WTC11 (cell line): ENCODE measurements around the gene PCDH10. TPM values are rescaled to one million over a fixed set of nuclear protein-coding genes. Genes with fewer than 3 reads are reported as not detected.

Experiments
- ATAC-seq: fragments of 200-7000 bp; cut with Tn5 transposase; 2 replicates; pipeline ENCODE4 v1.10.0; 2021; ENCODE audit warnings: mild to moderate bottlenecking, moderate library complexity
- CTCF ChIA-PET: fragments of 300-600 bp; sonication (Branson Sonifier 250); formaldehyde crosslinking; loops from one replicate; lab custom pipeline; 2021; ENCODE audit warnings: antibody characterized with exemption; lab: Charles Lee
- POLR2A ChIA-PET: fragments of 350-600 bp; sonication (Branson Sonifier 250); formaldehyde crosslinking; loops from one replicate; lab custom pipeline; 2021; ENCODE audit warnings: antibody characterized with exemption; lab: Charles Lee
- DNase-seq: peaks from one replicate; pipeline ENCODE4 v3.0.0; 2021; ENCODE audit warnings: low spot score
- H3K27ac Mint-ChIP-seq: 2 replicates; pipeline ENCODE4 v1.8.0; 2021; ENCODE audit warnings: mixed read lengths
- H3K27me3 Mint-ChIP-seq: 2 replicates; pipeline ENCODE4 v1.8.0; 2021; ENCODE audit warnings: low read depth, mild to moderate bottlenecking, moderate library complexity, mixed read lengths
- H3K36me3 Mint-ChIP-seq: 2 replicates; pipeline ENCODE4 v1.8.0; 2021; ENCODE audit warnings: mixed read lengths
- H3K4me1 Mint-ChIP-seq: 2 replicates; pipeline ENCODE4 v1.8.0; 2022; ENCODE audit warnings: mixed read lengths
- H3K4me3 Mint-ChIP-seq: 2 replicates; pipeline ENCODE4 v1.8.0; 2021; ENCODE audit warnings: mild to moderate bottlenecking, moderate library complexity, mixed read lengths
- H3K9me3 Mint-ChIP-seq: 2 replicates; pipeline ENCODE4 v1.8.0; 2021; ENCODE audit warnings: mixed read lengths
- ATF1 ChIP-seq: sonication (generic); formaldehyde crosslinking; IDR thresholded peaks from 2 replicates; pipeline ENCODE4 v1.8.1; 2023; ENCODE audit warnings: mild to moderate bottlenecking, moderate library complexity, missing genetic modification reagents
- ETV6 ChIP-seq: sonication (generic); formaldehyde crosslinking; IDR thresholded peaks from 2 replicates; pipeline ENCODE4 v1.8.1; 2022; ENCODE audit warnings: mild to moderate bottlenecking, missing genetic modification reagents
- FOXP1 ChIP-seq: sonication (generic); formaldehyde crosslinking; IDR thresholded peaks from 2 replicates; pipeline ENCODE4 v1.8.0; 2022; ENCODE audit warnings: missing genetic modification reagents, mild to moderate bottlenecking, moderate library complexity, borderline replicate concordance
- GRHL2 ChIP-seq: fragments of 250-450 bp; sonication (Bioruptor Pico); IDR thresholded peaks from 2 replicates; pipeline ENCODE4 v1.8.0; 2022; ENCODE audit warnings: mild to moderate bottlenecking, moderate library complexity; ENCODE audit not compliant: insufficient replicate concordance, severe bottlenecking
- HMGA2 ChIP-seq: fragments of 250-450 bp; sonication (Bioruptor Pico); IDR thresholded peaks from 2 replicates; pipeline ENCODE4 v1.4.0; 2021; ENCODE audit warnings: mild to moderate bottlenecking, moderate library complexity
- IRF2 ChIP-seq: sonication (generic); formaldehyde crosslinking; IDR thresholded peaks from 2 replicates; pipeline ENCODE4 v1.8.0; 2022; ENCODE audit warnings: low read depth, missing genetic modification reagents, borderline replicate concordance
- JUN ChIP-seq: sonication (generic); formaldehyde crosslinking; IDR thresholded peaks from 2 replicates; pipeline ENCODE4 v1.8.0; 2023; ENCODE audit warnings: mild to moderate bottlenecking, missing genetic modification reagents
- MXD4 ChIP-seq: fragments of 250-450 bp; sonication (Bioruptor Pico); IDR thresholded peaks from 2 replicates; pipeline ENCODE4 v1.8.0; 2021; ENCODE audit warnings: mild to moderate bottlenecking, moderate library complexity, borderline replicate concordance
- NR2C2 ChIP-seq: sonication (generic); formaldehyde crosslinking; IDR thresholded peaks from 2 replicates; pipeline ENCODE4 v1.8.0; 2022; ENCODE audit warnings: mild to moderate bottlenecking, missing genetic modification reagents
- RELA ChIP-seq: sonication (generic); formaldehyde crosslinking; IDR thresholded peaks from 2 replicates; pipeline ENCODE4 v1.8.1; 2022; ENCODE audit warnings: missing genetic modification reagents, mild to moderate bottlenecking, borderline replicate concordance
- RORB ChIP-seq: fragments of 250-450 bp; sonication (Bioruptor Pico); IDR thresholded peaks from 2 replicates; pipeline ENCODE4 v1.9.0; 2021; ENCODE audit warnings: mild to moderate bottlenecking
- SMAD3 ChIP-seq: sonication (generic); formaldehyde crosslinking; IDR thresholded peaks from 2 replicates; pipeline ENCODE4 v1.8.0; 2022; ENCODE audit warnings: missing genetic modification reagents, mild to moderate bottlenecking, borderline replicate concordance
- SMAD4 ChIP-seq: sonication (generic); formaldehyde crosslinking; IDR thresholded peaks from 2 replicates; pipeline ENCODE4 v1.8.0; 2022; ENCODE audit warnings: mild to moderate bottlenecking, missing genetic modification reagents
- SOX15 ChIP-seq: fragments of 250-450 bp; sonication (Bioruptor Pico); IDR thresholded peaks from 2 replicates; pipeline ENCODE4 v1.9.0; 2021; ENCODE audit warnings: mild to moderate bottlenecking
- TCF7 ChIP-seq: sonication (generic); formaldehyde crosslinking; IDR thresholded peaks from 2 replicates; pipeline ENCODE4 v1.8.0; 2022; ENCODE audit warnings: mild to moderate bottlenecking, low read depth, missing genetic modification reagents, moderate library complexity
- TEAD1 ChIP-seq: sonication (generic); formaldehyde crosslinking; IDR thresholded peaks from 2 replicates; pipeline ENCODE4 v1.8.0; 2022; ENCODE audit warnings: mild to moderate bottlenecking, missing genetic modification reagents
- ZBTB21 ChIP-seq: sonication (generic); formaldehyde crosslinking; IDR thresholded peaks from 2 replicates; pipeline ENCODE4 v1.8.1; 2023; ENCODE audit warnings: mild to moderate bottlenecking, missing genetic modification reagents, borderline replicate concordance
- ZNF232 ChIP-seq: sonication (generic); formaldehyde crosslinking; IDR thresholded peaks from 2 replicates; pipeline ENCODE4 v1.8.0; 2022; ENCODE audit warnings: mild to moderate bottlenecking, missing genetic modification reagents
- ZNF263 ChIP-seq: sonication (generic); formaldehyde crosslinking; IDR thresholded peaks from 2 replicates; pipeline ENCODE4 v1.8.1; 2022; ENCODE audit warnings: low read depth, mild to moderate bottlenecking, moderate library complexity, missing genetic modification reagents
- ZNF317 ChIP-seq: sonication (generic); formaldehyde crosslinking; IDR thresholded peaks from 2 replicates; pipeline ENCODE4 v1.8.1; 2023; ENCODE audit warnings: low read depth, mild to moderate bottlenecking, moderate library complexity, missing genetic modification reagents, borderline replicate concordance
- ZNF396 ChIP-seq: fragments of 250-450 bp; sonication (Bioruptor Pico); IDR thresholded peaks from 2 replicates; pipeline ENCODE4 v1.8.0; 2021; ENCODE audit warnings: mild to moderate bottlenecking, moderate library complexity, borderline replicate concordance
- ZNF671 ChIP-seq: fragments of 250-450 bp; sonication (Bioruptor Pico); IDR thresholded peaks from 2 replicates; pipeline ENCODE4 v1.8.0; 2021; ENCODE audit warnings: mild to moderate bottlenecking
- total RNA-seq: library from RNA; stranded (reverse); gene quantifications from 3 replicates; pipeline ENCODE4 v1.2.3, GENCODE V29; 2021
- TF ChIP-seq, protein P1 (sequence below): sonication (generic); formaldehyde crosslinking; IDR thresholded peaks from 2 replicates; pipeline ENCODE4 v1.8.1; 2023; ENCODE audit warnings: mild to moderate bottlenecking, missing genetic modification reagents, borderline replicate concordance
- TF ChIP-seq, protein P2 (sequence below): fragments of 200-600 bp; IDR thresholded peaks from 2 replicates; pipeline ENCODE4 v1.8.0; 2022; ENCODE audit warnings: antibody characterized with exemption
- TF ChIP-seq, protein P3 (sequence below): sonication (generic); formaldehyde crosslinking; IDR thresholded peaks from 2 replicates; pipeline ENCODE4 v1.8.0; 2022; ENCODE audit warnings: mild to moderate bottlenecking, missing genetic modification reagents
- TF ChIP-seq, protein P4 (sequence below): sonication (generic); formaldehyde crosslinking; conservative IDR thresholded peaks from 2 replicates; pipeline ENCODE4 v1.8.1; 2022; ENCODE audit warnings: mild to moderate bottlenecking, missing genetic modification reagents
- TF ChIP-seq, protein P5 (sequence below): sonication (generic); formaldehyde crosslinking; IDR thresholded peaks from 2 replicates; pipeline ENCODE4 v1.8.0; 2022; ENCODE audit warnings: mild to moderate bottlenecking, missing genetic modification reagents

The PCDH10 gene
- total RNA-seq, 1 experiment from 2014 or later, result 7.8 TPM

DNA sequence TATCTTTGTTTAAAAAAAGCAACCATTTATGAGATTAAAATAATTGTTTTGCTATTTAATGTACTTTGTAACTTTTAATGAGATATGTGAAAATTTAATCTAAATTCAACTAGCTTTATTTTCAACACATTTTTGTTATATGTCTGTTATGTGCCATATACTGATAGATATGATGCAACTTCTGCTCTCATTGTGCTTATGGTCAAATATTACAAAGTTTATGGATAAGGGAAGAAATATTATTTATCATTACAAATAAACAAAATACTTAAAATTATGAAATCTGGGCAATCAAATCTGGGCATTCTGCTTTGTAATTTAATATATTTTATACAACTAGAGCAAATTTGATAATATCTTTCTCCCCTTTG is 40.0 kb downstream of the PCDH10 start:
- CTCF ChIA-PET, result no interaction called here
- ATAC-seq (no peak), DNase-seq (no peak)
- H3K27ac Mint-ChIP-seq, result no peak overlapping the region
- POLR2A ChIA-PET, result interaction anchor here (0.6 to 0.7 kb wide), 2 partner anchors 42 to 69 kb away, joined by 5 to 6 read pairs; no protein-coding TSS in a partner anchor
- H3K9me3 Mint-ChIP-seq, result no peaks in the 10 kb centered on the region
- no peaks in the 10 kb centered on the region for H3K36me3 Mint-ChIP-seq
- H3K27me3 Mint-ChIP-seq, result no peaks in the 10 kb centered on the region
- no peaks in the 10 kb centered on the region for H3K4me1 Mint-ChIP-seq
- TF ChIP-seq, protein P1, sequence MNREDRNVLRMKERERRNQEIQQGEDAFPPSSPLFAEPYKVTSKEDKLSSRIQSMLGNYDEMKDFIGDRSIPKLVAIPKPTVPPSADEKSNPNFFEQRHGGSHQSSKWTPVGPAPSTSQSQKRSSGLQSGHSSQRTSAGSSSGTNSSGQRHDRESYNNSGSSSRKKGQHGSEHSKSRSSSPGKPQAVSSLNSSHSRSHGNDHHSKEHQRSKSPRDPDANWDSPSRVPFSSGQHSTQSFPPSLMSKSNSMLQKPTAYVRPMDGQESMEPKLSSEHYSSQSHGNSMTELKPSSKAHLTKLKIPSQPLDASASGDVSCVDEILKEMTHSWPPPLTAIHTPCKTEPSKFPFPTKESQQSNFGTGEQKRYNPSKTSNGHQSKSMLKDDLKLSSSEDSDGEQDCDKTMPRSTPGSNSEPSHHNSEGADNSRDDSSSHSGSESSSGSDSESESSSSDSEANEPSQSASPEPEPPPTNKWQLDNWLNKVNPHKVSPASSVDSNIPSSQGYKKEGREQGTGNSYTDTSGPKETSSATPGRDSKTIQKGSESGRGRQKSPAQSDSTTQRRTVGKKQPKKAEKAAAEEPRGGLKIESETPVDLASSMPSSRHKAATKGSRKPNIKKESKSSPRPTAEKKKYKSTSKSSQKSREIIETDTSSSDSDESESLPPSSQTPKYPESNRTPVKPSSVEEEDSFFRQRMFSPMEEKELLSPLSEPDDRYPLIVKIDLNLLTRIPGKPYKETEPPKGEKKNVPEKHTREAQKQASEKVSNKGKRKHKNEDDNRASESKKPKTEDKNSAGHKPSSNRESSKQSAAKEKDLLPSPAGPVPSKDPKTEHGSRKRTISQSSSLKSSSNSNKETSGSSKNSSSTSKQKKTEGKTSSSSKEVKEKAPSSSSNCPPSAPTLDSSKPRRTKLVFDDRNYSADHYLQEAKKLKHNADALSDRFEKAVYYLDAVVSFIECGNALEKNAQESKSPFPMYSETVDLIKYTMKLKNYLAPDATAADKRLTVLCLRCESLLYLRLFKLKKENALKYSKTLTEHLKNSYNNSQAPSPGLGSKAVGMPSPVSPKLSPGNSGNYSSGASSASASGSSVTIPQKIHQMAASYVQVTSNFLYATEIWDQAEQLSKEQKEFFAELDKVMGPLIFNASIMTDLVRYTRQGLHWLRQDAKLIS (CRISPR knock-in tag), result no peak
- TF ChIP-seq ATF1 (CRISPR knock-in tag) (no peak), ETV6 (no peak), SOX15 (CRISPR knock-in tag) (no peak), SMAD3 (CRISPR knock-in tag) (no peak), SMAD4 (CRISPR knock-in tag) (no peak), FOXP1 (CRISPR knock-in tag) (no peak)
- TF ChIP-seq, protein P2, sequence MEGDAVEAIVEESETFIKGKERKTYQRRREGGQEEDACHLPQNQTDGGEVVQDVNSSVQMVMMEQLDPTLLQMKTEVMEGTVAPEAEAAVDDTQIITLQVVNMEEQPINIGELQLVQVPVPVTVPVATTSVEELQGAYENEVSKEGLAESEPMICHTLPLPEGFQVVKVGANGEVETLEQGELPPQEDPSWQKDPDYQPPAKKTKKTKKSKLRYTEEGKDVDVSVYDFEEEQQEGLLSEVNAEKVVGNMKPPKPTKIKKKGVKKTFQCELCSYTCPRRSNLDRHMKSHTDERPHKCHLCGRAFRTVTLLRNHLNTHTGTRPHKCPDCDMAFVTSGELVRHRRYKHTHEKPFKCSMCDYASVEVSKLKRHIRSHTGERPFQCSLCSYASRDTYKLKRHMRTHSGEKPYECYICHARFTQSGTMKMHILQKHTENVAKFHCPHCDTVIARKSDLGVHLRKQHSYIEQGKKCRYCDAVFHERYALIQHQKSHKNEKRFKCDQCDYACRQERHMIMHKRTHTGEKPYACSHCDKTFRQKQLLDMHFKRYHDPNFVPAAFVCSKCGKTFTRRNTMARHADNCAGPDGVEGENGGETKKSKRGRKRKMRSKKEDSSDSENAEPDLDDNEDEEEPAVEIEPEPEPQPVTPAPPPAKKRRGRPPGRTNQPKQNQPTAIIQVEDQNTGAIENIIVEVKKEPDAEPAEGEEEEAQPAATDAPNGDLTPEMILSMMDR, result no peak
- no peak overlapping the region for H3K4me3 Mint-ChIP-seq

DNA sequence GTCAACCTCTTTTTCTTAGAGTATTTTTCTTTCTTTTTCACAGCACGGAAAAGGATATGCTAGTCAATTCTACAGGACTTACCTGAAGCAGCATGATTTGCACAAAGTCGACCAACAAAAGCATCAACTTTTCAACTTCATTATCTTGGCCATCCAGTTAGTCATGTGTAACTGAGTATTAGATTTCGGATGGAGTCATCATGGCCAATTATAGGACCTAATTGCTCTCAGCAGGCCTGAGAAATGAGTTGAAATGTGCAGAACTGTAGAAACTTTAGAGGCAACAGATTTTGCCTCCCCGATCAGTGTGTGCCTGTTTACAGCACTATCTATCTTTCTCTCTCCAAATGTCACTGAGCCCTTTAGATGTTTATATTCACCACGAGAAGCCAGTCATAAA is 41.0 kb downstream of the PCDH10 start:
- H3K4me1 Mint-ChIP-seq, result no peaks in the 10 kb centered on the region
- DNase-seq, result no peak
- ChIA-PET POLR2A (no interaction called here), CTCF (no interaction called here)
- no peak for ATAC-seq
- no peaks in the 10 kb centered on the region for H3K36me3 Mint-ChIP-seq
- H3K27ac Mint-ChIP-seq, result no peak overlapping the region
- TF ChIP-seq ZNF396 (no peak), RELA (CRISPR knock-in tag) (no peak), TEAD1 (CRISPR knock-in tag) (no peak), ZNF317 (CRISPR knock-in tag) (no peak), SMAD3 (CRISPR knock-in tag) (no peak), ZNF263 (CRISPR knock-in tag) (no peak), ZNF232 (no peak), MXD4 (CRISPR knock-in tag) (no peak), ZBTB21 (no peak), RORB (CRISPR knock-in tag) (no peak), HMGA2 (CRISPR knock-in tag) (no peak), IRF2 (CRISPR knock-in tag) (no peak), TCF7 (CRISPR knock-in tag) (no peak), JUN (CRISPR knock-in tag) (no peak), NR2C2 (CRISPR knock-in tag) (no peak), ZNF671 (no peak), GRHL2 (CRISPR knock-in tag) (no peak)
- TF ChIP-seq, protein P3, sequence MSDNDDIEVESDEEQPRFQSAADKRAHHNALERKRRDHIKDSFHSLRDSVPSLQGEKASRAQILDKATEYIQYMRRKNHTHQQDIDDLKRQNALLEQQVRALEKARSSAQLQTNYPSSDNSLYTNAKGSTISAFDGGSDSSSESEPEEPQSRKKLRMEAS (CRISPR knock-in tag), result no peak
- TF ChIP-seq, protein P4, sequence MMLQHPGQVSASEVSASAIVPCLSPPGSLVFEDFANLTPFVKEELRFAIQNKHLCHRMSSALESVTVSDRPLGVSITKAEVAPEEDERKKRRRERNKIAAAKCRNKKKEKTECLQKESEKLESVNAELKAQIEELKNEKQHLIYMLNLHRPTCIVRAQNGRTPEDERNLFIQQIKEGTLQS (CRISPR knock-in tag), result no peak
- TF ChIP-seq, protein P5, sequence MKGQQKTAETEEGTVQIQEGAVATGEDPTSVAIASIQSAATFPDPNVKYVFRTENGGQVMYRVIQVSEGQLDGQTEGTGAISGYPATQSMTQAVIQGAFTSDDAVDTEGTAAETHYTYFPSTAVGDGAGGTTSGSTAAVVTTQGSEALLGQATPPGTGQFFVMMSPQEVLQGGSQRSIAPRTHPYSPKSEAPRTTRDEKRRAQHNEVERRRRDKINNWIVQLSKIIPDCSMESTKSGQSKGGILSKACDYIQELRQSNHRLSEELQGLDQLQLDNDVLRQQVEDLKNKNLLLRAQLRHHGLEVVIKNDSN, result no peak
- TF ChIP-seq, all 79 proteins: peak for 0
- Mint-ChIP-seq H3K9me3 (peaks cover 4% of the 10 kb centered on the region), H3K4me3 (no peak overlapping the region), H3K27me3 (no peaks in the 10 kb centered on the region)
